Memory B cell (primary cell): ENCODE data around the gene TATDN2.
"Not testable (repeated sequence)": the region's sequence is repeated elsewhere in the genome, so short reads cannot be mapped to it uniquely, and the experiment has no call there.

Experiments
- ATAC-seq: fragments of 150-1000 bp; cut with Tn5 transposase; 2 replicates; pipeline ENCODE4 v1.10.0; 2021; ENCODE audit warnings: low read depth, mild to moderate bottlenecking, moderate library complexity
- DNase-seq, 2 donors: peaks; one replicate each; pipeline ENCODE4 v3.0.0; 2022; ENCODE audit warnings: low spot score in 2 of 2
- H3K27ac Mint-ChIP-seq: one replicate; pipeline ENCODE4 v1.8.0; 2022; ENCODE audit warnings: mild to moderate bottlenecking, moderate library complexity, mixed read lengths
- H3K27me3 Mint-ChIP-seq: one replicate; pipeline ENCODE4 v1.8.0; 2022; ENCODE audit warnings: mixed read lengths
- H3K36me3 Mint-ChIP-seq: one replicate; pipeline ENCODE4 v1.8.0; 2022; ENCODE audit warnings: mild to moderate bottlenecking, mixed read lengths
- H3K4me1 Mint-ChIP-seq: one replicate; pipeline ENCODE4 v1.8.0; 2022; ENCODE audit warnings: mixed read lengths
- H3K4me3 Mint-ChIP-seq: one replicate; pipeline ENCODE4 v1.8.0; 2022; ENCODE audit warnings: mild to moderate bottlenecking, moderate library complexity, mixed read lengths
- H3K9me3 Mint-ChIP-seq: one replicate; pipeline ENCODE4 v1.8.0; 2022; ENCODE audit warnings: mixed read lengths

Gene TATDN2

DNA sequence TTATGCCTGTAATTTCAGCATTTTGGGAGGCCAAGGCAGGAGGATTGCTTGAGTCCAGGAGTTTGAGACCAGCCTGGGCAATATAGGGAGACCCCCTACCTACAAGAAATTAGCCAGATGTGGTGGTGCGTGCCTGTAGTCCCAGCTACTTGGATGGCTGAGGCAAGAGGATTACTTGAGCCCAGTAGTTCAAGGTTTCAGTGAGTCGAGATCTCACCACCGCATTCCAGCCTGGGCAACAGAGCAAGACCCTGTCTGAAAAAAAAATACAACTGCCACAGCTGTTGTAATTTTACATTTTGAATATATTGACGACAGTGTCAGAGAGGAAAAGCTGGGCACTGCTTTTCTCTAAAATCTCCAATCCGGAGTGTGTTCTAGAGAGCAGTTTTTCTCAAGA lies 21.2 kb downstream of the TATDN2 start:
- Mint-ChIP-seq H3K4me1 (peaks cover 27% of the 10 kb centered on the region), H3K27ac (no peak overlapping the region)

DNA sequence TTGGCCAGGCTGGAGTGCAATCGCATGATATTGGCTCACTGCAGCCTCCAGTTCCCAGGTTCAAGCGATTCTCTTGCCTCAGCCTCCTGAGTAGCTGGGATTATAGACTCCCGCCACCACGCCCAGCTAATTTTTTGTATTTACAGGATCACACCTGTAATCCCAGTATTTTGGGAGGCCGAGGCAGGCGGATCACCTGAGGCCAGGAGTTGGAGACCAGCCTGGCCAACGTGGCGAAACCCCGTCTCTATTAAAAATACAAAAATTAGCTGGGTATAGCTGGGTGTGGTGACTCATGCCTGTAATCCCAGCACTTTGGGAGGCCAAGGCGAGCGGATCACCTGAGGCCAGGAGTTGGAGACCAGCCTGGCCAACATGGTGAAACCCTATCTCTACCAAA lies 24.2 kb downstream of the TATDN2 start:
- H3K36me3 Mint-ChIP-seq, result peaks cover 10% of the 10 kb centered on the region
- peaks cover 18% of the 10 kb centered on the region for H3K4me1 Mint-ChIP-seq
- H3K4me3 Mint-ChIP-seq, H3K9me3 Mint-ChIP-seq, ATAC-seq, H3K27me3 Mint-ChIP-seq, DNase-seq: not testable (repeated sequence)
- peak overlapping the region; percentile 84 for H3K27ac Mint-ChIP-seq

More for the DNA sequence above, 21.2 kb downstream of the TATDN2 start:
- no peaks in the 10 kb centered on the region for H3K9me3 Mint-ChIP-seq
- no peak for DNase-seq
- no peak overlapping the region for H3K4me3 Mint-ChIP-seq
- H3K27me3 Mint-ChIP-seq, result no peaks in the 10 kb centered on the region
- no peak for ATAC-seq
- H3K36me3 Mint-ChIP-seq, result peaks cover 19% of the 10 kb centered on the region

DNA sequence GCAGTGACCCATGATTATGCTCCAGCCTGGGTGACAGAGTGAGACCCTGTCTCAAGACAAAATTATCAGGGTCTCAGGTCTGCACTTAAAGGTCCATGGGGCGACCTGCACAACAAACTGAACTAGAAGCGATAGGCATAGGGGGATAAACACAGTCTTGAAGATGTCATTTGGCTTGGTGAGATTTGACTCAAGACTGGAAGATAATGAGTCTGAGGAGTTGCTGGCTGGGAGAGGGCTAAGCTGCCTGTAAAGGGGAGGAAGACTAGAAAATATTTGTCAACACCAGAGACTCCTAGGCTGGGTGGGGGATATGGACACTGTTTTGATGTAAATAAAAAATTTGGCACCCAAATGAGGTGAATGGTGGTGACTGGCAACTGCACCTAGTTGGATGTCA lies 24.7 kb downstream of the TATDN2 start:
- H3K9me3 Mint-ChIP-seq, result no peaks in the 10 kb centered on the region
- no peaks in the 10 kb centered on the region for H3K27me3 Mint-ChIP-seq
- H3K4me1 Mint-ChIP-seq, result peaks cover 16% of the 10 kb centered on the region
- H3K36me3 Mint-ChIP-seq, result peaks cover 9% of the 10 kb centered on the region
- H3K4me3 Mint-ChIP-seq, result peak overlapping the region; percentile 49
- DNase-seq (no peak), ATAC-seq (no peak)
- peak overlapping the region; percentile 84 for H3K27ac Mint-ChIP-seq

DNA sequence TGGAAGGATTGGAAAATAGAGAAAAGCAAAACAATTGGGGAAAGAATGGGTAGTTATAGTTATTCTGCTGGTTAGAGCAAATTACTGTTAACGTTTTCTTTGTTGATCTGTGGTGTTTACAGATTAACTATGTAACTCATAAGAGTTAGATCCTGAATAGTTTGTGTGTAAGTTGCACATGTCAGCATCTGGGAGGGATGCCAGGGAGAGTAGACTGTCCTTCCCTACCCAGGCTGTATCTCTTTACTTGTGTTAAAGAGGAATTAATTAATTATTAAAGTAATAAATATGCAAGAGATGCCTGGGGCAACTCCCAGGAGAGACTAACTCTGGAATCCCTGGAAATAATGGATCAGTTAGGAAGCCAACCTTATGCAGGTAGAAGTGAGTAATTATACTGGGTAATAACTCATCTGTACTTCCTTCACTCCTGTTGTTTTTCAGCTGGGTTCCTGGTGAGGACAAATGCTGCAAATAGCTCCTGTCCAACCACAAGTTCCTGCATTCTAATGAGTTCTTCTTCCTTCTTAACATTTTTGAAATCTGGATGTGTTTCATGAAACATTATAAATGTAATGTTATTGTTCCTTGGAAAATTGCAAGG lies 25.5 kb downstream of the TATDN2 start:
- Mint-ChIP-seq H3K27me3 (no peaks in the 10 kb centered on the region), H3K9me3 (no peaks in the 10 kb centered on the region), H3K36me3 (peaks cover 11% of the 10 kb centered on the region), H3K4me3 (no peak overlapping the region), H3K27ac (peak overlapping the region; percentile 87), H3K4me1 (peaks cover 16% of the 10 kb centered on the region)
- DNase-seq (no peak), ATAC-seq (no peak)

DNA sequence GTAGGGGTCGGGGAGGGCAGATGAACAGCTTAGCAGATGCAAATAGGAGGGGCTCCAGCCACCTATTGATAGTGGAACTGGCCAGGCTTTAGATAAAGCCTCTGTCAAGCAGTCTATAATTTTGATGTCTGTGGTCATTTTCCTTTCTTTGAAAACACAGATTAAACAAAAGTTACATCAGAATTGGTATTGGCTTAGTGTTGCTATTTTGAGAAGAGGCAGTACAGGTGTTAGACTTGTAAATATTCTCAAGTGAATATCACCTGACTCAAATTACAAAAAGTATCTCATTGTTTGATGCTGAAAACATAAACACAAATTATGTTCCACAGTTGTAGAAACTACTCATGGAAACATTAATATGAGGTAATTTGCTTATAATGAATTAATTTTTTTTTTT lies 26.3 kb downstream of the TATDN2 start:
- ATAC-seq, result no peak
- no peaks in the 10 kb centered on the region for H3K27me3 Mint-ChIP-seq
- no peak for DNase-seq
- peaks cover 11% of the 10 kb centered on the region for H3K36me3 Mint-ChIP-seq
- H3K9me3 Mint-ChIP-seq, result no peaks in the 10 kb centered on the region
- H3K4me1 Mint-ChIP-seq, result peaks cover 14% of the 10 kb centered on the region
- H3K27ac Mint-ChIP-seq, result peak overlapping the region; percentile 87
- no peak overlapping the region for H3K4me3 Mint-ChIP-seq

DNA sequence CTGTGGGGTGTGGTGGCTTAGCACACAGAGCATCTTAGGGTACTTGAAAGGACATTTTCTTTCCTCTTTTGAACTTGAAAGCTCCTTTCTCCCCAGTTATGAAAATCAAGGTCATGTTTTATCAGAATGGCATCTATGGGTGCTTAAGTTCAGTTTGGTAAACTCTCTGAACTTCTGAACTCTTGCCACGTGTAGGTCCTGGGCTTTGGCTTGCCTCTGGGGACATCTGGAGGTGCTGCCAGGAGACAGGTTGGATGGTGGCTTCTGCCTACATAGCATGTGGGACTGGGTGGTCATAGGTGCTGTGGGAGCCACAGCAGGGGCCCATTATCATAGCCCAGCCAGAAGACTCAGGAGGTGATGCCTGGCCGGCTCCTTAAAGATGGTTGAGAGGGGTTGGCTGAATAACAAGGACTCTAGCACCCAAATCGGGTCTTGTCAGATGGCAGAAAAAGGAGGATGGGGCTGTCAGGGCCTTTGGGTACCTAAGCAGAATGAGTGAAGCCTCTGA lies 28.9 kb downstream of the TATDN2 start:
- Mint-ChIP-seq H3K27ac (peak overlapping the region; percentile 17), H3K36me3 (peaks cover 14% of the 10 kb centered on the region), H3K4me1 (peaks cover 14% of the 10 kb centered on the region), H3K9me3 (no peaks in the 10 kb centered on the region), H3K4me3 (no peak overlapping the region), H3K27me3 (no peaks in the 10 kb centered on the region)
- ATAC-seq (no peak), DNase-seq (no peak)

DNA sequence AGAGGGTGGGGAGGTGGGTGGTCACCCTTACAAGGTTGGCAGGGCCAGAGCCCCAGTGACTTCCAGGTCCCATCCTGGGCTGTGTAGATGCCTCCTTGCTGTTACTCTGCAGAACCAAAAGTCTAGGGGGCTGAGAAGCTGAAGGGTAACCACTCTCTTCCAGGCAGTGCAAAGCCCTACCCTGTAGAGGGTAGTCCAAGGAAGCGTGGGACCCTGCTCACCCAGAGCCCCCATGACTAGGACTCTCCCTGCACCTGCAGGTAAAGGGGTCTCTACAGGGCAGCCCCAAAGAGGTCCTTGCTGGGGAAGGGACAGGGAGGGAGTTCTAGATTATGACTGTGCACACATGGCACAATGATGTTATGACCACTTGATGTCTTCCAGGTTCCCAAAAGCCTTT lies 30.2 kb downstream of the TATDN2 start:
- Mint-ChIP-seq H3K27me3 (no peaks in the 10 kb centered on the region), H3K4me1 (peaks cover 6% of the 10 kb centered on the region), H3K4me3 (no peak overlapping the region), H3K27ac (no peak overlapping the region), H3K9me3 (no peaks in the 10 kb centered on the region), H3K36me3 (peaks cover 12% of the 10 kb centered on the region)
- ATAC-seq (no peak), DNase-seq (no peak)

DNA sequence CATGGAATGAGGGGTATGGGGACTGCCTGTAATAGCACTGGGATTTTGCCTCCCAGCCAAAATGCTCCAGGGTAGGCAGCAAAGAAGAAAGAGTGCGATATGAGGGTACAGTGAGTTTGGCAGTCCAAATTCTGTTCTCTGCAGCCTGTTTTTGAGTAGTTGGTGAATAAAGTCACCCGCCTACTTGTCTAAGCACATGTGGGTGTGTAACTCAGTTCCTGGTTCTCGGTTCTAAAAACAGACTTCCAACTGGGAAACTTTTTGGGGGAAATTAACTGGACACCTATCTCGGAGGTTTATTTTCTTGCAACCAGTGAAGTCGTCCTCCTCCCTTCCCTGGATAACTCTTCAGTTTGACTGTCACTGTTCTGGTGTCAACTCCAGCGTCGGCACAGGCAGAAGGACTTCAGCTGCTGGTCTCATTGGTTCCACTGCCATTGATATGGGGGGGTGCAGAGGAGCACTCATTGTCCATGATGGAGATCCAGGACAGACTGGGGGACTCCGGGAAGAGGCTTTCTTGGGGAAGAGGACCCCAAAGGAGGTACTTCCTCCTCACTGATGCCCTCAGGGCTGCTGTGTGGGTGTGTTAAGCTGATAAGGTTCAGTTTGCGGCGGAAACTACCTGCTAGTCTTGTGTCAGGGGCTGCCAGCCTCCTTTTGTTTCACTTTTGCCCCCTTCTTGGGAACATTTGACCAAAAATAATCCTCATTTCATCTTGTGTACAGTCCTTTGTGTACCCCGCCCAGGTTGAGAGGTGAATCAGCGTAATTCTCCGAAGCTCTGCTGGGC lies 31.3 kb downstream of the TATDN2 start:
- Mint-ChIP-seq H3K36me3 (peaks cover 12% of the 10 kb centered on the region), H3K9me3 (no peaks in the 10 kb centered on the region), H3K4me1 (peaks cover 5% of the 10 kb centered on the region), H3K27ac (peak overlapping the region; percentile 62), H3K4me3 (no peak overlapping the region), H3K27me3 (no peaks in the 10 kb centered on the region)
- no peak for ATAC-seq
- no peak for DNase-seq

DNA sequence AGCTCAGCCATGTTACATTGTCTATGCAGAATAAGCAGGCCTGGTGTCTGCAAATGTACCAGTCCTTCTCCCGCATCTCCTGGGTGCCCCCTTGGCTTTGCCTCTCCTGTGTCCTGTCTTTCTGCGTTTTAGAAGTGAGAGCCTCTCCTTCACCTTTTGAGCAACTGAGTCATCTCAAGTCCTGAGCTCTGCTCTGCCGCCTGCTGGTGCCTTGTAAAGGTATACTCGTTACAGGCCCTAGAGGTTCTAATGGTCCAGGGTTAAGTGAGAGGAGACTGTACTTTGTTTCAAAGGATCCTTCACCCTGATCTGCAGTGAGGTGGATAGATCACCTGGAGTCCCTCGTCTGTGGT lies 31.9 kb downstream of the TATDN2 start:
- no peak for DNase-seq
- H3K9me3 Mint-ChIP-seq, result no peaks in the 10 kb centered on the region
- H3K27ac Mint-ChIP-seq, result peak overlapping the region; percentile 62
- peaks cover 10% of the 10 kb centered on the region for H3K4me1 Mint-ChIP-seq
- no peak overlapping the region for H3K4me3 Mint-ChIP-seq
- H3K27me3 Mint-ChIP-seq, result no peaks in the 10 kb centered on the region
- H3K36me3 Mint-ChIP-seq, result peaks cover 12% of the 10 kb centered on the region
- ATAC-seq, result no peak

DNA sequence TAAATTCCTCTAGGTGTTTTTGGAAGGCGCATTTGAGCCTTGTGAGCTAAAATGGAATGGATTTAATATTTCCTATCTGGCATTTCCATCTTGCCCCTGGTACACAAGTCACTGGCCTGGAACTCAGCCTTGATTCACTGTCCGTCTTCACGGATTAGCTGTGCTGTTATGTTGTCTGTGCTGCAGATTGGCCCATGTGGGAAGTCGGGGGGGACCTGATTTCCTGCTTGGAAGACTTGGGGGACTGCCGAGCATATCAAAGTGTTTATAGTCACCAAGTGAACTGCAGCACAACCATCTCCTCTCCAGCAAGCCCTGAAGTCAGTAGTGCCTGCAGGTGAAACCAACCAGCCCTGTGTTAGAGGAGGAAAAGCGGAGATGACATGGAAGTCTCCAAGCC lies 32.3 kb downstream of the TATDN2 start:
- peaks cover 12% of the 10 kb centered on the region for H3K36me3 Mint-ChIP-seq
- no peaks in the 10 kb centered on the region for H3K9me3 Mint-ChIP-seq
- H3K4me3 Mint-ChIP-seq, result no peak overlapping the region
- no peak for ATAC-seq
- H3K4me1 Mint-ChIP-seq, result peaks cover 13% of the 10 kb centered on the region
- peak overlapping the region; percentile 62 for H3K27ac Mint-ChIP-seq
- H3K27me3 Mint-ChIP-seq, result no peaks in the 10 kb centered on the region
- no peak for DNase-seq

DNA sequence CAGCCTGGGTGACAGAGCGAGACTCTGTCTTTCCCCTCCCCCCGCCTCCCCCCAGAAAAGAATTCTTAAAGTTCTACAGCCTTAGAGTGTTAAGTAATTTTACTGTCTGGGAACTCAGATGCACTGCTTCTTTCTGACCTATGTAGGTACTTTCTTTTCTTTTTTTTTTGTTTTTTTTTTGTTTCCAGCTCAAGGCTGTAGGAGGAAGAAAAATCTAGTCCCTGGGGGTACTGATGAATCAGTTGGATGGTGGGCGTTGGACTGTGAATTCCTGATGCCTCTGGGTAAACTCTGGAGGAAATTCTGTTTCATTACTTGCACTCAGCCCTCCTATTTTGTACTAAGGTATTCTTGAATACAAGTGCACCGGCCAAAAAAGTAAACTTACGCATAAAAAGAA lies 33.7 kb downstream of the TATDN2 start:
- Mint-ChIP-seq H3K4me1 (peaks cover 13% of the 10 kb centered on the region), H3K4me3 (no peak overlapping the region), H3K36me3 (peaks cover 12% of the 10 kb centered on the region), H3K27ac (no peak overlapping the region), H3K27me3 (no peaks in the 10 kb centered on the region), H3K9me3 (no peaks in the 10 kb centered on the region)
- ATAC-seq, result no peak
- DNase-seq, result no peak

DNA sequence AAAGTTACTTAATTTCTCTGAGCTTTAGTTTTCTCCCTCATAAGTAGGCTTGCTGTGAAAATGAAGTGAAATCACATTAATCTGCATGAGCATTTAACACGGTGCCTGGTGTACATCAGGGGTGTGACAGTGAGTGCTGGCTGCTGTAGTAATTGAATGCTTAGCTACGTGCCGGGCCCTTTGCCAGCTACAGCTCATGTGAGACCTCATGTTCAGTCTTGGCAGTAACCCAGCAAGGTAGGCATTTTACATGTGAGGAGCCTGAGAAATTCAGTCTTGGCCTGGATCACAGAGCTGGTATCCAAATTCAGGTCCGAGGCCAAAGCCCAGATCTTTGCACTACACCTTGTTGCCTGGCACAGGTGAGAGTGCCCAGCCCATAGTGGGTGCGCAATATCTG lies 35.4 kb downstream of the TATDN2 start:
- Mint-ChIP-seq H3K27me3 (no peaks in the 10 kb centered on the region), H3K4me3 (no peak overlapping the region), H3K4me1 (peaks cover 13% of the 10 kb centered on the region), H3K27ac (no peak overlapping the region), H3K9me3 (no peaks in the 10 kb centered on the region), H3K36me3 (peaks cover 7% of the 10 kb centered on the region)
- ATAC-seq (no peak), DNase-seq (no peak)

DNA sequence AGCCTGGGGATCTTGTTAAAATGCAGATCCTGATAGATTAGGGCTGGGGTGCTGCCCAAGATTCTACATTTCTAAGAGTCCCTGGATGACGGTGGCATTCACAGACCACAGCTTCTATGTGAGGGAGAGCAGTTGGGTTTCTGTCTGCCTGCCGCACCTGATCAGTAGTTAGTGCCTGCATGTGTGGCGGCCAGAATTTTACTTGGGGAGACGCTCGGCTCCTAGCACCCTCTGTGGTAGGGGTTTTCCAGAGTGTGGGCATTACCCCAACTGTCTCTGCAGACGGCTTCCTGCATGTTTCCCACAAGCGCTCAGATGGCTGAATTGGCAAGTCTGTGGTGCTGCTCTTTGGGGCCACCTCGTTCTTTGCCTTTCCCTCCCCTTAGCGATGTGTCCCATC lies 36.2 kb downstream of the TATDN2 start:
- Mint-ChIP-seq H3K27me3 (no peaks in the 10 kb centered on the region), H3K27ac (peak overlapping the region; percentile 81), H3K4me1 (peaks cover 13% of the 10 kb centered on the region), H3K9me3 (no peaks in the 10 kb centered on the region), H3K4me3 (no peak overlapping the region), H3K36me3 (peaks cover 7% of the 10 kb centered on the region)
- DNase-seq (no peak), ATAC-seq (peak; percentile 86)

DNA sequence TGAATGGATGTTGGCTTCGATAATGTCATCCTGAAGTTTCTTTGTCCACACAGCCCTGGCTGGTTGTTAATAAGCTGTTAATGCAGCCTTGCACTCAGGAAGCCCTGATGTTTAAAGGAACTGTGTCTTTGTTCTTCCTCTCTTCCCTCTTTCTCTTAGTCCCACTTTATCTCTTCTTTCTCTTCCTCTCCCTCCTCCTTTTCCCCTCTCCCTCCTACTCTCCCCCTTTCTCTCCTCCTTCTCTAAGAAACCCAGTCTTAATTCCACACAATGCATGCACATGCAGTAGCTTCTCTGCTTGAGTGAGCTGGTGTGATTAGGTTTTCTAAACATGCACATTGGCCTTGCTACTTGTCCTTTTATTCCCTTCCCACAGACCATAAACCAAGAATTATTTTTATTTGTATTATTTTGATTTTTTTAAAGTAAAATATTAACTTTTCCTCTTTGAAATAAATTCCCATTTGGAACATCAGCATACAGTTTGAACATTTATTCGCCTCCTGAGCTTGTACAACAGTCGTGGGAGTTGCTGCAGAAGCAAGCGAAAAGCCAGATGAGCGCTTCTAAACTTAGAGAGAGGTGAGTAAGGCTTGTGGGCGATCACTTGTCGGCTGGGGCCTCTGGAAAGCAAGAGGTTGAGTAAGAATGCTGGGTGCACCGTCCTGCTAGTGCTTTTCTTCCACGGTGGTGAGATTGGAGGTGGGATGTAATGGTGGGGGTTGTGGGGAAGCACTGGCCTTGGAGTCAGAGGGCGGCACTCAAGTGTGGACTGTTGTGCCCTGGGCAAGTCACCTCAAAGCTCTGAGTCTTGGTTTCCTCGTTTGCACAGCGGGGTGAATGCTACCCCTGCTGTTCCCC lies 37.2 kb downstream of the TATDN2 start:
- Mint-ChIP-seq H3K9me3 (no peaks in the 10 kb centered on the region), H3K4me3 (no peak overlapping the region), H3K36me3 (peaks cover 3% of the 10 kb centered on the region), H3K27ac (peak overlapping the region; percentile 32), H3K4me1 (peaks cover 13% of the 10 kb centered on the region), H3K27me3 (no peaks in the 10 kb centered on the region)
- DNase-seq (no peak), ATAC-seq (no peak)
